ENCODE data around the gene EGFLAM. TPM values are rescaled to one million over a fixed set of nuclear protein-coding genes. Genes with fewer than 3 reads are reported as not detected.

Gene EGFLAM
- total RNA-seq, 1 donor from 2014 or later, result 13.2 TPM

GRCh38 chr5:38250763-38251448 lies 7.5 kb upstream of the EGFLAM start:
- Mint-ChIP-seq H3K9me3 (ENCODE audit: unreplicated experiment) (peaks cover 2% of the 10 kb centered on the region), H3K4me1 (ENCODE audit: low read depth, unreplicated experiment) (peaks cover 6% of the 10 kb centered on the region), H3K36me3 (ENCODE audit: unreplicated experiment) (no peaks in the 10 kb centered on the region), H3K27me3 (ENCODE audit: unreplicated experiment) (peaks cover 3% of the 10 kb centered on the region), H3K27ac (ENCODE audit: unreplicated experiment) (no peak overlapping the region), H3K4me3 (ENCODE audit: unreplicated experiment) (no peak overlapping the region)
- DNase-seq, result no peak
- TF ChIP-seq, protein P1, sequence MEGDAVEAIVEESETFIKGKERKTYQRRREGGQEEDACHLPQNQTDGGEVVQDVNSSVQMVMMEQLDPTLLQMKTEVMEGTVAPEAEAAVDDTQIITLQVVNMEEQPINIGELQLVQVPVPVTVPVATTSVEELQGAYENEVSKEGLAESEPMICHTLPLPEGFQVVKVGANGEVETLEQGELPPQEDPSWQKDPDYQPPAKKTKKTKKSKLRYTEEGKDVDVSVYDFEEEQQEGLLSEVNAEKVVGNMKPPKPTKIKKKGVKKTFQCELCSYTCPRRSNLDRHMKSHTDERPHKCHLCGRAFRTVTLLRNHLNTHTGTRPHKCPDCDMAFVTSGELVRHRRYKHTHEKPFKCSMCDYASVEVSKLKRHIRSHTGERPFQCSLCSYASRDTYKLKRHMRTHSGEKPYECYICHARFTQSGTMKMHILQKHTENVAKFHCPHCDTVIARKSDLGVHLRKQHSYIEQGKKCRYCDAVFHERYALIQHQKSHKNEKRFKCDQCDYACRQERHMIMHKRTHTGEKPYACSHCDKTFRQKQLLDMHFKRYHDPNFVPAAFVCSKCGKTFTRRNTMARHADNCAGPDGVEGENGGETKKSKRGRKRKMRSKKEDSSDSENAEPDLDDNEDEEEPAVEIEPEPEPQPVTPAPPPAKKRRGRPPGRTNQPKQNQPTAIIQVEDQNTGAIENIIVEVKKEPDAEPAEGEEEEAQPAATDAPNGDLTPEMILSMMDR (IDR thresholded peaks at IDR 0.05; ENCODE audit: partially characterized antibody, unreplicated experiment), result no peak

DNA sequence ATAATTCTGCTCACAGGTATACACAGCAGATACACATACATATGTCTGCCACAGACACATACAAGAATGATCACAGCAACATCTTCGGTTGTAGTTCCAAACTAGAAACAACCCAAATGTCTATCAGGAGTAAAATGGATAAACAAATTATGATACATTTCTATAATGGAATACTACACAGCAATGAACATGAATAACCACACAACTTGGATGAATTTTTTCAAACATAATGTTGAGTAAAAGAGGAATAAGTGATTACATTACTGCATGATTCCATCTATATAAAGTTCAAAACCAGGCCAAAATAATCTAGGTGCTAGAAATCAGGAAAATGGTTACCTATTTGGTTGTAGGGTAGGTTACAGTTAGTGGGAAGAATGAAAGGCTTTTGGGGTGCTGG lies 4.6 kb upstream of the EGFLAM start:
- Mint-ChIP-seq H3K4me3 (ENCODE audit: unreplicated experiment) (no peak overlapping the region), H3K27ac (ENCODE audit: unreplicated experiment) (no peak overlapping the region), H3K9me3 (ENCODE audit: unreplicated experiment) (peaks cover 2% of the 10 kb centered on the region), H3K4me1 (ENCODE audit: low read depth, unreplicated experiment) (peaks cover 6% of the 10 kb centered on the region), H3K36me3 (ENCODE audit: unreplicated experiment) (no peaks in the 10 kb centered on the region), H3K27me3 (ENCODE audit: unreplicated experiment) (peaks cover 14% of the 10 kb centered on the region)
- DNase-seq, result no peak
- TF ChIP-seq, protein P1 (IDR thresholded peaks at IDR 0.05; ENCODE audit: partially characterized antibody, unreplicated experiment), result no peak

DNA sequence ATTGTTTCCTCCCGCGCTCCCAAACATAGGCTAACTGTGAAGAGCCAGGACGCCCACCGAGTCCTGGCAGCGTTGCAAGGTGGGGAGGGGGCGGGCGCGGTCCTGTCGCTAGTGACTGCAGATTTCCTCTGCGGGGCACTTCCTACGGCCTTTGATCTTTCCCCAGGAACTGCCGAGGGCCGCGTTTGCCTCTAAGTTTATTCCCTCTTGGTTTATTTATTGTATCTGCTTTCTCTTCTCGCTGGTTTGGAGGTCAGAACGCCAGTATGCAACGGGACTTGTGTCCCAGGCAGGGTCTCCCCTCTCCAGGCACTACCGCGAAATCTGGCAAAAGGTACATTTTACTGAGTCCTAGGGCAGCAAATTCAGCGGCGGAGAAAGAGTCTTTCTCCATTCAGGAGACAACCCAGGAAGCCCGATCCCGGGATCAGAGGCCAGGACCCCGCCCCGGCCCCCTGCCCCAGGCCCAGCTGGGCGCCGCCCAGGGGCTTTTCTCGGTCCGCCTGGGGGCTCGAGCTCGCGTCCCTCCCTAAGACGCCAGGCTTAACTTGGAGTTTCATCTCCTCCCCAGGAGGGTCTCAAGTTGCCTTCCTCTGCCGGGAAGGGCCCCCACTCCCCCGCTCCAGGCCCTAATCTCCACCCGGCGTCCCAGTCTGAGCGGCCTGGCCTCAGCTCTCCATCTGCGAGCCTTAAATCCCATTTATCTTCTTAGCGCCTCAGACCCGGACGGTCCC lies 884 bp upstream of the EGFLAM start:
- Mint-ChIP-seq H3K36me3 (ENCODE audit: unreplicated experiment) (no peaks in the 10 kb centered on the region), H3K9me3 (ENCODE audit: unreplicated experiment) (peaks cover 3% of the 10 kb centered on the region), H3K27me3 (ENCODE audit: unreplicated experiment) (peaks cover 22% of the 10 kb centered on the region), H3K27ac (ENCODE audit: unreplicated experiment) (no peak overlapping the region), H3K4me3 (ENCODE audit: unreplicated experiment) (peak overlapping the region; percentile 81), H3K4me1 (ENCODE audit: low read depth, unreplicated experiment) (no peaks in the 10 kb centered on the region)
- TF ChIP-seq, protein P1 (IDR thresholded peaks at IDR 0.05; ENCODE audit: partially characterized antibody, unreplicated experiment), result no peak
- DNase-seq, result peak; percentile 26

DNA sequence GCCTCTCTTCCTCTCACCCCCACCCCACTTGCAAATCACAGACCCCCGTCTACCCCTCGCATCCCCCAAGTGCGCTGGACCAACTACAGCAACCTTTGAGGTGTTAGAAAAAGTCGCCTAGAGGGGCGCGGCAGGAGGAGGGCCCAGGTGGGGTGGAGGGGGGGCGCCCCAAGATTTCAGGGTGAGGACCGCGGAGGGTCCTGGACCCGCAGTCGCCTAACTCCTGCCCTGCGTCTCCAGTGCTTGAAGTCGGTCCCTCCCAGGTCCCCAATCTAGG lies 379 bp upstream of the EGFLAM start:
- no peak for DNase-seq
- Mint-ChIP-seq H3K4me1 (ENCODE audit: low read depth, unreplicated experiment) (no peaks in the 10 kb centered on the region), H3K27me3 (ENCODE audit: unreplicated experiment) (peaks cover 22% of the 10 kb centered on the region), H3K36me3 (ENCODE audit: unreplicated experiment) (no peaks in the 10 kb centered on the region), H3K27ac (ENCODE audit: unreplicated experiment) (no peak overlapping the region), H3K9me3 (ENCODE audit: unreplicated experiment) (peaks cover 3% of the 10 kb centered on the region), H3K4me3 (ENCODE audit: unreplicated experiment) (peak overlapping the region; percentile 81)
- TF ChIP-seq, protein P1 (IDR thresholded peaks at IDR 0.05; ENCODE audit: partially characterized antibody, unreplicated experiment), result no peak
